Measurements from ENCODE around the gene RPS15A. TPM values are rescaled to one million over a fixed set of nuclear protein-coding genes. Genes with fewer than 3 reads are reported as not detected.
"Not testable (repeated sequence)": the region's sequence is repeated elsewhere in the genome, so short reads cannot be mapped to it uniquely, and the experiment has no call there.

Gene RPS15A
- total and polyA plus RNA-seq, 2 donors = 1,611 to 3,190 TPM

- WGBS = 47% methylated on average over 4 of the region's 10 CpGs
- H3K4me3 ChIP-seq (ENCODE audit: low read depth, low read length); DNase-seq (ENCODE audit: extremely low spot score); H3K4me1 ChIP-seq (ENCODE audit: insufficient read depth); H3K36me3 ChIP-seq (ENCODE audit: insufficient read depth); H3K27ac ChIP-seq (ENCODE audit: low read depth): not testable (repeated sequence)
Observed at GRCh38 chr16:18757960-18758660, 32.0 kb downstream of the RPS15A start.

DNA sequence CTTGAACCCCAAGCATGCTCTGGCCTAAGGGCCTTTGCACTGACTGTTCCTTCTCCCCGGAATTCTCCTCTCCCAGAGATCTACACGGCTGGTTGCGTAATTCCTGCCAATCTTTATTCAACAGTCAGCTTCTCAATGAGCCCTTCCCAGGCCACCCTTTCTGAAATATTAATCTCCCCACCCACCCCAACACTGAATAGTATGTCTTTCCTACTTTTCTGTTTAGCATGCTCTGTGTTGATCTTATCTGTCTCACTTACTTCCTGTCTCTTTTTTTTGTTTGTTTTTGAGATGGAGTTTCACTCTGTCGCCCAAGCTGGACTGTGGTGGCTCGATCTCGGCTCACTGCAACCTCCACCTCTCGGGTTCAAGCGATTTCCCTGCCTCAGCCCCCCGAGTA lies 33.5 kb downstream of the RPS15A start:
- not testable (repeated sequence) for H3K4me1 ChIP-seq (ENCODE audit: insufficient read depth); H3K4me3 ChIP-seq (ENCODE audit: low read depth, low read length); DNase-seq (ENCODE audit: extremely low spot score); H3K36me3 ChIP-seq (ENCODE audit: insufficient read depth); H3K27ac ChIP-seq (ENCODE audit: low read depth)
- WGBS = 69% methylated on average over 9 of the region's 9 CpGs

DNA sequence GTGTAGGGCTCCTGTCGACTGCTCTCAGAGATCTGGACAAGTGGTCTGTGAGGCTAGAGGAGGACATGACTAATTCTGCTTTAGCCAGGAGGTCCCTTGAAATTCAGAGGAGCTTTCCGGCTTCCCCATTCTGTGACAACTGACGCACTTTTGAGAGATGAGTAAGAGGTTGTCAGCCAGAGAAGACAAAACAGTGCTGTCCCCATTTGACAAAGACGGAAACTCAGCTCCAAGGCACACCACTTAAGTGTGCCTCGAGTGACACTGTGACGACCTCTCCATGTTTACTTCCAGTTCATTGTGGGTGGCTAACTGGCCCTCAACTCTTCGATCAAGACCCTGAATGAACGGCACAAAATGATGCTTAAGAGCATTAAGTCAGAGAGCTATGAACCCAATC lies 47.3 kb downstream of the RPS15A start:
- H3K27ac ChIP-seq (ENCODE audit: low read depth); H3K4me3 ChIP-seq (ENCODE audit: low read depth, low read length); DNase-seq (ENCODE audit: extremely low spot score); H3K4me1 ChIP-seq (ENCODE audit: insufficient read depth); H3K36me3 ChIP-seq (ENCODE audit: insufficient read depth): not testable (repeated sequence)
- 50% methylated on average over 5 of the region's 8 CpGs for WGBS

GRCh38 chr16:18740027-18740426 lies 50.1 kb downstream of the RPS15A start:
- not testable (repeated sequence) for H3K4me3 ChIP-seq (ENCODE audit: low read depth, low read length); H3K36me3 ChIP-seq (ENCODE audit: insufficient read depth); H3K4me1 ChIP-seq (ENCODE audit: insufficient read depth); H3K27ac ChIP-seq (ENCODE audit: low read depth); DNase-seq (ENCODE audit: extremely low spot score)
- WGBS = 73% methylated on average over 1 of the region's 3 CpGs

- not testable (repeated sequence) for H3K27ac ChIP-seq (ENCODE audit: low read depth); DNase-seq (ENCODE audit: extremely low spot score); H3K36me3 ChIP-seq (ENCODE audit: insufficient read depth); H3K4me3 ChIP-seq (ENCODE audit: low read depth, low read length); H3K4me1 ChIP-seq (ENCODE audit: insufficient read depth)
- WGBS = 89% methylated on average over 4 of the region's 4 CpGs
Observed at GRCh38 chr16:18738768-18739167, 51.4 kb downstream of the RPS15A start.

DNA sequence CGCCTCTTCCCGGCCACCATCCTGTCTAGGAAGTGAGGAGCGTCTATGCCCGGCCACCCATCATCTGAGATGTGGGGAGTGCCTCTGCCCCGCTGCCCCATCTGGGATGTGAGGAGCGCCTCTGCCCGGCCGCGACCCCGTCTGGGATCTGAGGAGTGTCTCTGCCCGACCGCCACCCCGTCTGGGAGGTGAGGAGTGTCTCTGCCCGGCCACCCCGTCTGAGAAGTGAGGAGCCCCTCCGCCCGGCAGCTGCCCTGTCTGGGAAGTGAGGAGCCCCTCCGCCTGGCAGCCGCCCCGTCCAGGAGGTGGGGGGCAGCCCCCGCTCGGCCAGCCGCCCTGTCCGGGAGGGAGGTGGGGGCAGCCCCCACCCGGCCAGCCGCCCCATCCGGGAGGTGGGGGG lies 55.9 kb downstream of the RPS15A start:
- not testable (repeated sequence) for H3K4me1 ChIP-seq (ENCODE audit: insufficient read depth); H3K4me3 ChIP-seq (ENCODE audit: low read depth, low read length); DNase-seq (ENCODE audit: extremely low spot score); H3K27ac ChIP-seq (ENCODE audit: low read depth); H3K36me3 ChIP-seq (ENCODE audit: insufficient read depth)
- WGBS = 93% methylated on average over 27 of the region's 27 CpGs

Other genes starting within 250 kb of the RPS15A start
- 60.3 TPM for gene NOMO2, start 228.2 kb downstream of the RPS15A start, total RNA-seq
- 64.2 TPM for gene NOMO2, start 228.2 kb downstream of the RPS15A start, polyA plus RNA-seq
- gene ARL6IP1, start 11.2 kb upstream of the RPS15A start, total RNA-seq = 190 TPM
- gene ARL6IP1, start 11.2 kb upstream of the RPS15A start, polyA plus RNA-seq = 79.9 TPM
- gene SMG1, start 136.1 kb upstream of the RPS15A start, total RNA-seq = 143 TPM
- gene SMG1, start 136.1 kb upstream of the RPS15A start, polyA plus RNA-seq = 16.9 TPM
- gene TMC7, start 193.6 kb upstream of the RPS15A start, total RNA-seq = 3.7 TPM
- 3.4 TPM for gene TMC7, start 193.6 kb upstream of the RPS15A start, polyA plus RNA-seq

Measured in urinary bladder (tissue), 4 donors.